Dermis blood vessel endothelial cell (primary cell): Measurements from ENCODE around the gene PGLYRP2. TPM values are rescaled to one million over a fixed set of nuclear protein-coding genes. Genes with fewer than 3 reads are reported as not detected.
A peak's percentile ranks its signal among the peaks of the same experiment; 100 is the strongest.

ENCODE experiments used
- DNase-seq: peaks from one replicate; pipeline ENCODE4 v3.0.0; 2010
- total RNA-seq: library from RNA; depleted of rRNA; stranded (reverse); fragments of >200 nt; gene quantifications from 2 replicates; pipeline ENCODE4 v1.2.3, GENCODE V29; 2014

The PGLYRP2 gene
- total RNA-seq, 1 donor from 2014 or later = not detected

DNA sequence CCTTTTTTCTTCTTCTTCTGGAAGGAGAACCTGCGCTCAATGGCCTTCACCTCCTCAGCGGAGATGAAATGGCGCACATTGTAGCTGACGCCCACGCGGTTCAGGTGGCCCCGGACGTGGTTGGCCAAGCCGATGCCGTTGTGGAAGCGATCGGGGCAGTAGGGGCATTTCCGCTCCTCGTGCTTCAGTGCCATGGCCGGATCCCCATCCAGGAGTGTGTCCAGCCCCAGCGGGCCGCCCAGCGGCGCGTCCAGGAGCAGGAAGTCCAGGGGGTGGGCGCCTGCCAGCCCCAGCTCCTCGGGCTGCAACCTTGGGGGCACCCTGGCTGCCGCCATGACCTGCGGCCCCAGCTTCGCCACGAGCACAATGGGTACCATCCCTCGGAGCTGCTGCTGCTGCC, 40.7 kb downstream of the PGLYRP2 start:
- no peak for DNase-seq

DNA sequence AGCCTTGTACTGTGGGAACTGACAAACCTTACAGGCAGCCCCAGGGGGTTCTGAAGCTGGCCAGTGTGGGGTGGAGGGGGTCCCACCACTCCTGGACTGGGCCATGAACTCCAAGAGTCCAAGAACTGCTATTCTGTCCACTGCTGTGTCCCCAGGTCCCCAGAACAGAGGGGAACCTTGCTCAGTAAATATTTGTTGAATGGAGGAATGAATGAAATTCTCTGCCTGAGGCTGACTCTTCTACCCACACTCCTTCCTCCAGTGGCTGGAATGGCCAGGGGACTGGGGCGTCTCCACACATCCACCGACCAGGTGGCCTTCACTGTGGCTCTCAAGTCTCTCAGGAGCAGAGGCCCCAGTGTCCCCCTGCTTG, 41.2 kb downstream of the PGLYRP2 start:
- no peak for DNase-seq

DNA sequence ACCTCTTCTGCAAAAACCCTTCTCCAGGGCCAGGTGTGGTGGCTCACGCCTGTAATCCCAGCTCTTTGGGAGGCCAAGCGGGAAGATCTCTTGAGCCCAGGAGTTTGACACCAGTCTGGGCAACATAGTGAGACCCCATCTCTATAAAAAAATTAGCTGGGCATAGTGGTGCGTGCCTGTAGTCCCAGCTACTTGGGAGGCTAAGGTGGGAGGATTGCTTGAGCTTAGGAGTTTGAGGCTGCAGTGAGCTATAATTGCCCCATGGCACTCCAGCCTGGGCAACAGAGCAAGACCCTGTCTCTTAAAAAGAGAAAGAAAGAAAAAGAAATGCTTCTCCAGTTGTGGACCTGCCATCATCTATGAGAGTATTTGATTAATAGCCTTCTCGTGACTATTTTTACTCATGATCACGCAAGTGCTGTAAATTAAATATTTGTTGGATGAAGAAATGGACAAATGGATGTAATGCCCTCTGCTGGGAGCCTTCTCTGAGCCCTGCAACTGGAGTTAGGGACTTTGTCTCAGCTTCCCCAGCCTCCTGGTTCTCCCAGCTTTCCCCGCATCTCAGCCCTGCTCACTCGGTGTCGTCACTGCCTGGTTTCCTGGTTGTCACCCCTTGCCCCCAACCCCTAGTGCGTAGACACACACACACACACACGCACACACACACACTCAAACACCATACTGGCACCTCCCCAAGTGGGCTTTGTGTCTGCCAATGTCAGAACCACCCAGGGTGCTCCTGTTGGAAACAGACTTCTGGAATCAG, 41.8 kb downstream of the PGLYRP2 start:
- DNase-seq = no peak

DNA sequence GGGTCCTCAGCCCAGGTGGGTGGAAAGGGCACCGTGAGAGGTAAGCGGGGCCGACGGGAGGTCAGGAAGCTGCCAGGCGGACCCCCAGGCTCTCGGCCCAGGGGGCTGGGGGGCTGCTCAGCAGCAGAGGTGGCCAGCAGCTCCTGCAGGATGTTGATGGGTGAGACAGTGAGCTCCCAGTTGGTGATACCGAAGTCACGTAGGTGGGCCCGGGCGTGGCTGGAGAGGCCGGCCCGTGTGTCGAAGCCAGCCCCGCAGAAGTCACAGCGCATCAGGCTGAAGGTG, 42.5 kb downstream of the PGLYRP2 start:
- no peak for DNase-seq

DNA sequence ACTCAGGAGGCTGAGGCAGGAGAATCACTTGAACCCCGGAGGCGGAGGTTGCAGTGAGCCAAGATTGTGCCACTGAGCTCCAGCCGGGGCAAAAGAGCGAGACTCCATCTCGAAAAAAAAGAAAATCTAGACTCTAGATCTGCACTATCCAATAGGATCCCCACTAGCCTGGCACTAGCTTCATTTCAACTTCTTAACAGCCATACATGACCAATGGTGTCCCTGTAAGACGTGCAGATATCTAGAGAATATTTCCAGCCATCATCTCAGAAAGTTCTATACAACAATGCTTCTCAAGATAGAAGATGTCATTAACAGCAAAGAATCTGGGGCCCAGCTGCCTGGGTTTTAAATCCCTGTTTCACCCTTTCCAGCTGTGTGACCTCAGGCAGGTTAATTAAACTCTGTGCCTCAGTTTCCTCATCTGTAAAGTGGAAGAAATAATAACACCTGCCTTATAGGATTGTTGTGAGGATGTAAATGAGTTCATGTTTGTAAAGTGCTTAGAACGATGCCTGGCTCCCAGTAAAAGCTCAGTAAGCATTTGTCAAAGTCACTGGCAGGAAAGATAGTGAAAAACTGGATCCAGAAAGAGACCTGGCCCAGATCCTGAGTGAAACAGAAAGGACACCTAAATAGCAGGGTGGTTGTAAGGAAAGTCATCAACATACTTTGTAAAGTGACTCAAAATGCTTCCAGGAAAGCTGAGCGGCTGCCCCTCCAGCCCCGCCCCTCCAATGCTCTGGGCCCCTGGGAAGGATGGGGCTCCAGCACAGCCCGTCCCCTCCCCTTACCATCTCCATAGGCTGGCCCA, 43.1 kb downstream of the PGLYRP2 start:
- no peak for DNase-seq

DNA sequence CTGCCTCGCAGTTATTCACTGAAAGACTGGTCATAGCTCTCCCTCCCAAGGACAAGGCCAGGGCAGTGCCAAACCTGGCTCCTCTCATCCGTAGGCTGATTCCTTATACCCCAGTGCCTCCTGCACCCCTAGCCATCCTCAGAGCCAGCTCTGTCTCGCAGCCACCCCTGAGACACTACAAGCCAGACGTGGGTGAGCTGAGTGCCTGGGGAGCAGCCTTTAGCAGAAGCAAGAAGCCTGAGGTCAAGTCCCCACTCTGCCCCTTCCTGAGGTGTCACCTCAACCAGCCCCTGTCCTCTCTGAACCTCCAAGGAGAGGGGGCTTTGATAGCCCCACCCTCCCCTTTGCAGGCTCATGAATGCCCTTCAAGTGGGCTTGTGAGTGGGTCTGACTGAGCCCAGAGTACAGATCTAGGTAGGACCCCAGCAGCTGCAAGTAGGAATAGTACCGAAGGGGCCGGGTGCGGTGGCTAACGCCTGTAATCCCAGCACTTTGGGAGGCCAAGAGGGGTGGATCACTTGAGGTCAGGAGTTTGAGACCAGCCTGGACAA, 45.7 kb downstream of the PGLYRP2 start:
- DNase-seq = no peak

DNA sequence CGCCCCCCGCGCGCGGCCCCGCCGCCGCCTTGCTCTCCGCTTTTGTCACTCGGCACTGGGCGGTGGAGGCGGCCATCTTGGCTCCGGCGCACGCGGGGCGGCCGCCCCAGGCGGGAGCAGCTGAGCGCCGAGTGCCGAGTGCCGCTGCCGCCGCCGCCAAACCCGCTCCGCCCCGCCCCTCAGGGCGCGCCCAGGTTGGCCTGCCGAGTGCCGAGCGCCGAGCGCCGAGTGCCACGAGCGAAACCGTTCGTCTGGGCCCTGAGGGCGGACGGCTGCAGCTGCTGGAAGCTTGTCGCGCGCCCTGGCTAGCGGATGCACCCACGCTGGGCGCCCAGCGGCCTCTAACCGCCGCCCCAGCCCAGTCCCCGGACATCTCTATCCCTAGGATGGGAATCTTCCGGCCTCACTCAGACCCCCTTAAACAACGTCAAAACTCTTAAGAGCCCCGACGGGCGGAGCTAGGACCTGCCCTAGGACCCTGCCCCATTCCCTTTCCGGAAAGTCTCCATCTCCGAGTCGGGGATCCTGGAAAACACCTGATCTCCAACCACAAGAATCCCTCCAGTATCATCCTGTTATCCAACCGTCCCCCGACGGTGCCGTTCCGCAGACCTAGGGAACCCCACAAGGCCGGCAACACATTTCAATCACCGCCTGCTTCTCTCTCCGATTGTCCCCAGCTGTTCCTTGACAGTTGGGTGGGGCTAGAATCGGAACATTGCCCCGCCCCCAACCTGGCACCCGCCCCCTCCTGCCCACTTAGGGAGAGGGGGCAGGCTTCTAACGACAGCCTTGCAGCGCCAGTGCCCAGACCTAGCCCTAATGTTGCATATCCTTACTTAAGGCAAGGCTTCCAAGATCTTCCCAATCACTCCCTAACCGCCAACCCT, 46.4 kb downstream of the PGLYRP2 start:
- DNase-seq = peak; percentile 94

DNA sequence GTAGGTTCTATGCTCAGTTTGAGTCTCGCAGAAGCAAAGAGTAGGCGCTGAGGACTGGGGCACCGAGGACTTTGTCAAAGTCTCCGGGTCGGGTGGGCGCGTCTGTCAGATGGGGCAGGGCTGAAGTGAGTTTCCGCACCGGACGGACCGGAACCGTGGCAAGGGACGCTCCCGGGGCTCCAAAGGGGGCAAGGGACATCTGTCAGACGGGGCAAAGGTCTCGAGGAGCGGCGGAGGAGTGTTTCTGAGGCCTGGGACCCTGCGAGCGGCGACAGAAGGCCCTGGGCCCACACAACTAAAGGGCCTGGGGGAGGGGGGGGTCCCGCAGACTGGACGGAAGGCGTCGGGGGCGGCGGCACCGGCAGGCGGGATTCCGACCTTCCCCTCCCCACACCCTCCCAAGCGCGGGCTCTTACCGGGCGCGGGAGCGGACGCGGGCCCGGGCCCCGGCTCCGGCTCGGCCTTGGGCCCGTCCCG, 47.2 kb downstream of the PGLYRP2 start:
- DNase-seq = peak; percentile 26

DNA sequence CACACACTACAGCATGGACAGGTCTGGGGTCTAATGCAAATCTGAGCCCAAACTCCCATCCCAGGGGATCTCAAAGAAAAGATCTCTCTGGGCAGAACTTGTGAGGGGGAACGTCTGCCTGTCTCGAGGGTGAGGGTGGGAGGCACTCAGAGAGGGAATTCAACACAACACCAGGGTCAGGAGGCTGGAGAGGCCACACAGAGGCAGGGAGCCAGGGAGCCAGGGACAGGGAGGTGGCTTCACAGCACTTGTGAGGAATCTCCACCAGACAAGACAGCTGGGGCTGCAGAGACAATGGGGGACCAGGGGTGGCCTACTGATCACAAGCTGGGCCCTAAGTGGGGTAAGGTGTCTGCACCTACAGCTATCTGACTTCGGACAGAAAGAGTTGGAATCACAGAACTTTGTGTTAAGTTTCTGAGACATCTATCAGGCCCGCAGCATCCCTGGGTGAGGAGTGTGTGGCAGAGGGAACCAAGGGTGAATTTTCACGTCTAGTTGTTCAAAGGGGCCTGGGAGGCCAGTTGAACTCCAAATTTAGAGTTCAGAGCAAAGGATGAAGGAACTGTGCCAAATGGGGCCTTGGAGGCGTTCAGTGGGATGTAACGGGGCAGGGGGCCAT, 47.8 kb downstream of the PGLYRP2 start:
- no peak for DNase-seq

DNA sequence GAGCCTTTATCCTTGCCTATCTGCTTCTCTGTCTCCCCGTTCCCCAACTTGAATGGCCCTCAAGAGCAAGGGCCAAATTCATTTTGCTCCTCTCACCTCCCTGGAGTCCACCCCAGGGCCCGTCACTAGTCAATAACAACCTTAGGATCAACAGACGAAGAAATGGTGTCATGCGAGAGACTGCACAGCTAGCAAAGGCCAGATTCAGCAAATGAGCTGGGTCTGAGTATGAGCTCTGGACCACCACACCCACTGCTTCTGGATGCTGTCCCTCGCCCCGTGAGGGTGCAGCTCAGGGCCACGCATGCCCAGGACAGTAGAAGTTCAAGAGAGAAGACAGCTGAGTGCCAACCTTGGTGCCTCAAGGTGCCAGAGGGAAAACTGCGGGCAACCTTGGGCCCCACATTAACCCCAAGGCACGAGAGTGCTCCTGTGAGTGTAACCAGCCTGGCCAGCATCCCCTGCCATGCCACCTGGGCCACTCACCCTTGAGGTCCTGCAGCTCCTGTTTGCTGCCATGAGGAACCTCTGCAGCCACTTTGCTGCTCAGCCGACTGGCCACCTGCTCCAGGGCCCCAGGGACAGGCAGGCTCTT, 48.7 kb downstream of the PGLYRP2 start:
- no peak for DNase-seq

DNA sequence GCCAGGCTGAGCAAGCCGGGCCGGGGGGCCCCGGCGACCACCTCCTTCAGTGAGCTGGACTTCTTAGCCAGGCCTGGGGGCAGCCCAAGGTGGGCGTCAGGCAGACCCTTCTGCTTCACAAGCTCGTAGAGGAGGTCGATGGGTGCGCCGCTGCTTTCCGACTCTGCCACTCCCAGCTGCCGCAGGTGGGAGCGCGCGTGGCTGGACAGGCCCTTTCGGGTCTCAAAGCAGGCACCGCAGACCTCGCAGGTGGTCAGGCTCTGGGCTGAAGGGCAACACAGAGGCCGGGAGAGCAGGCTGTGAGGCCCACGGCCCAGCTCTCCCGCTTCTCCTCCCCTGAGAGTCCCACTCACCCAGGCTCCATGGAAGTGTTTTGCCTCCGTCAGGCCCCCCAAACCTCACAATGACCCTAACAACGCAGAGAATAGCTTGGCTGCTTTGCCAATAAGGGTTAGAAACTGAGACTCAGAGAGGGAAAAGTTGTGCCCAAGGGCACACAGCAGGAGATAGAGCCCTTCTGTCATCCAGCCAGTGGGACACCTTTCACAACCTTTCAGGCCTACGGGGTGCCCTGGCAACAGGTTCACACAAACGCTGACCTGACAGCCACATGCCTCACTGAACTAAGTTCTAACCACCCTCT, 49.4 kb downstream of the PGLYRP2 start:
- DNase-seq = no peak

DNA sequence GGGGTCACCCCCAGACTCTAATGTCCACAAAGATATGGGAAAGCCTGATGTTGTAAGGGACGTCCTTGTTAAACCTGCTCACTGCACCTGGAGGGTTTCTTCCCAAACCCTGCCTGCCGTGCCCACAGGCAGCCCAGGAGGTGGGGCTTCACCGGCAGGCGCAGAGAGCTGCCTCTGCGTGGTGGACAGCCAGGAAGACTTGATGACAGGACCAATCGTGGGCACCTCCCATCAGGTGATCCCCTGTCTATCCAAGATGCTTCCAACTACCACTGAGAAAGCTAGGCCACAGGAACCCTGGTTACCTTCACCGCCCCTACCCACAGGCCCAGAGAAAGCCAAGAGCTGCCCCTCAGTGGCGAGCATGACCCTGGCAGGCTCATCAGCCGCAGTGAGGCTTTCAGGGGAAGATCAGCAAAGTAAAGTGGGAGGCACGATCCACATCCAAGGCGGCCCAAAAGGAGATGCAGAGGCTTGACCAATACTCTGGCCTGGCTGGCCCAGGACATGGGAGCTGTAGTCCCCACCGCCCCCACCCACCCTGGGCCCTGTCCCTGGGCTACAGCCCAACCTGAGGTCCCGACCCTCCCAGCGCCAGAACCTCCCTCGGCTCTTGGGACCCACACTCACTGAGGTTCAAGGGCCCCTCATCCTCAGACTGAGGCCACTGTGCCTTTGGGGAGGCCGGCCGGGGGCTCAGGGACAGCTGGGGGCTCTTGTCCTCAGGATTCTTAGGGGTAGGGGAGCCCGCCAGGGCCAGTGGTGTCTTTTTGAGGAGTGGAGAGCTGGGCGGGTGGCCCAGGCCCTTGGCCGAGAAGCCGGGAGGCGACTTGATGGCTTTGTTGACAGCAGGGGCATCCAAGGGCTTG, 50.1 kb downstream of the PGLYRP2 start:
- no peak for DNase-seq

DNA sequence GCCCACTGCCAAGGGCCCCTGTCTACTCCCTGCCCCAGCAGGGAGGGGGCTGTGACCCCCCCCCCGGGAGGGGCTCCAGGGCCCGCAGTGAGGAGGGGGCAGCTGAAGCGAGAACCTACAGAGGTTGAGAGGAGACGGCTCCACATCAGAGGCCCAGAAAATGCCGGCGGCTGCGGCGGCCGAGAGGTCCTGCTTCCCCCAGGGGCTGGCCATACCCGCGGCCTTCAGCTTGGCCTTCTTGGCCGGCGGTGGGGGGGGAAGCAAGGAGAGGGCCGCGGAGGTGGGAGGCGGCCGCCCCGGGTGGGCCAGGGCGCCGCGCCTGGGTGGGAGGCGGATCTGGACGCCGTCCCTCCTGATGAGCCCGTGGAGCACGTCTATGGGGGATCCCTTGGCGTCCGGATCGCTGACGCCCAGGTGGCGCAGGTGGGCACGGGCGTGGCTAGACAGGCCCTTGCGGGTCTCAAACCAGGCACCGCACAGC, 51.3 kb downstream of the PGLYRP2 start:
- no peak for DNase-seq

DNA sequence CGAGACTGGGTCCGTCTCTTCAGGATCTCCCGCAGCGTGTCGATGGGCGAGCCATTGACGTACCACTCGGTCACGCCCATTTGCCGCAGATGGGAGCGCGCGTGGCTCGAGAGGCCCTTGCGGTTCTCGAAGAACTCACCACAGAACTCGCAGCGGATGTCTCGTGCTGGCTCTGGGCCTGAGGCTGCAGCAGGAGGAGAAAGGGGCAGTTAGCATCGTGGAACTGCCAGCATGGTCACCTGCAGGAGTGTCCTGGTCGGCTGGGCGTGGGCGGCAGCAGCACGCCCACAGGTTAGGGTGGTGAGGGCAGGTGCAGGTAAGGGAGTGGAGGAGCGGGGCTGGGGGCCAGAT, 52.0 kb downstream of the PGLYRP2 start:
- no peak for DNase-seq

DNA sequence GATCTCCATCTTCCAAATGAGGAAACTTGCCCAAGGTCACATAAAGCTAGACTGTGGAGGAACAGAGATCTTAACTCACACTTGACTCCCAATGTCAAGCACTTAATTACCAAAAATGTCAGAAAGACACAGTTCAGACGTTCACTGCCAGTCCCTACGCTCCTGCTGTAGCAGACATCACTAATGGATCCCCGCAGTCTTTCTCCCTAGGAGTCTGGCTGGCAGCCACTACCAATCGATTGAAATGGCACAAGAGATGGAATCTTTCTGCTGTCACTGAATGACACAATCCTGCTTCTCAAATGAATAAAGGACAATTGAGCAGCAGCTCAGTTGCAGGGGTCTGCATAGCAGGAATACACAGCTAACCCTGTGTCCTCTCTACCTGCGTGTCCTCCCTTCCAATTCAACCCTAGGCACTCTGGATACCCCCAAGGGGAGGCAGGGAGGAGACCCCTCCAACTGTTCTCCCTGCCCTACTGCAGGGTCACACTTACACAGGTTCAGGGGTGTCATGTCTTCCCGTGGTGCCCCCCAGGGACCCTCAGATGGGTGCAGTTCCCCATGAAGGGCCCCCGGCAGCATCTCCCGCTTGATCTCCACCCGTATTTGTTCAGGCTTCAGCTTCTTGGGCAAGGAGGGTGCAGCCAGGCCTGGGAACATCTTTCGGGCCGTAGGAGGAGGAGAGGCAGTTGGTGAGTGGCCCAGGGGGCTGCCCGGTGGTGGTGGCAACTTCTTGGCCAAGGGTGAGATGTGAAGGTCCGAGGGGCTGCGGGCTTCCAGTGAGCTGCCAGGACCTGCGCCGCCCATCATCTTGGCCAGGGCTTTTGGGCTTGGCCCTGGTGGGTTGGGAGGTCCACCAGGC, 52.6 kb downstream of the PGLYRP2 start:
- DNase-seq = peak; percentile 18

DNA sequence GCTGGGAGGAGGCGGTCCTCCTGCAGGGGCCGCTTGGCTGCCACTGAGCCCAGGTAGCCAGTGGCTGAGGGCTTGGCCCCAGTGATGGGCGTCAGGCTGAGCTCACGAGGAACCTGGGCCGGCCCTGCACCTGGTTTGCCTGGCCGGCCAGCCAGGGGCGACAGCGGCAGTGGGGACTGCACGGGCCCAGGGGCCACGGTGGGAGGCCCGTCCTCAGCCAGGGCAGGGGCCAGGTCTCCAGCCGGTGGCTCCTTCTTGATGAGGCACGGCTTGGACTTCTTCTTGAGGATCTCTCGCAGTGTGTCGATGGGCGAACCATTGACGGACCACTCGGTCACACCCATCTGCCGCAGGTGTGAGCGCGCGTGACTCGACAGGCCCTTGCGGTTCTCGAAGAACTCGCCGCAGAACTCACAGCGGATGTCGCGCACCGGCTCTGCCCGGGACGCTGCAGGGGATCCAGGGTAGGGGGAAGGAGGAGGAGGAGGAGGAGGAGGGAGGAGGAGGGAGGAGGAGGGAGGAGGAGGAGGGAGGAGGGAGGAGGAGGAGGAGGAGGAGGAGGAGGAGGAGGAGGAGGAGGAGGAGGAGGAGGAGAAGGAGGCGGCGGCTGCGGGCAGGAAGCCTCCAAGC, 53.9 kb downstream of the PGLYRP2 start:
- no peak for DNase-seq

DNA sequence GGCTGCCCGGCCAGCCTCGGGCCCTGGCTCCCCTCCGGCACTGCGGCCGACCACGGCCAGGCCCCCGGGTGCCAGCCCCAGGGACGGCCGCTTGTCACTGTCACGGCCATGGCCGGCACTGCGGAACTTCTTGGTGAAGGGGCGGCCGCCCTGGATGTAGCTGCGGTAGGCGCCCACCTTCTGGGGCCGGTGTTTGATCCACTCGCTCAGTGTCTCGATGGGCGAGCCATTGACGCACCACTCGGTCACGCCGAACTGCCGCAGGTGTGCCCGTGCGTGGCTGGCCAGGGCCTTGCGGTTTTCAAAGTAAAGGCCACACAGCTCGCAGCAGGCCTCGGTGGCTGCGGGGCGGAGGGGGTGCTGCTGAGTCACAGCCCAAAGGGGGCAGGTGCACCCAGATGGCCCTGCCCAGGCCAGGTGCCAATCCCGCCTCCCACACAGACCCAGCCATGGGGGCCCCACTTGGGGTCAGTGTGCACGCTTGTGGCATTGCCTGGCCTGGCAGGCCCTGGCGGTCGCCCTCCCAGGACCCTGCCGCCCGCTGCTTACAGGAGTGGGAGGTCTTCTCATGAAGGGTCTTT, 54.5 kb downstream of the PGLYRP2 start:
- DNase-seq = no peak

DNA sequence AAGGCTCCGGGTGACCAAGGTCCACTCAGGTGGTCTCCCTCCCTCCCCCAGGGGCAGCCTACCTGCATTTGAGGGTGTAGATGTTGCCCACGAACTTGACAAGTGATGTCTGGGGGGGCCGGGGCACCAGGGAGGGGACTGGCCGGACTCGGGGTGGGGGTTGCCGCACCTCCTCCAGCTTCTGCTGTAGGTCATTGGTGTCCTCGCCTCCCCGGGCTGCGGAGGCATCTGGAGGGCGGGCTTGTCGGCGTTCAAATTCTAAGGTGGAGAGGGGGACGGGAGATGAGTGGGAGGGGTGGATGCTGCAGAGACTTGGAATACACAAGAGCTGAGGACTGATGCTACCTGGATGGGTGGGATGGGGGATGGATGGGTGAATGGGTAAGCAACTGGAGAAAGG, 55.2 kb downstream of the PGLYRP2 start:
- no peak for DNase-seq

DNA sequence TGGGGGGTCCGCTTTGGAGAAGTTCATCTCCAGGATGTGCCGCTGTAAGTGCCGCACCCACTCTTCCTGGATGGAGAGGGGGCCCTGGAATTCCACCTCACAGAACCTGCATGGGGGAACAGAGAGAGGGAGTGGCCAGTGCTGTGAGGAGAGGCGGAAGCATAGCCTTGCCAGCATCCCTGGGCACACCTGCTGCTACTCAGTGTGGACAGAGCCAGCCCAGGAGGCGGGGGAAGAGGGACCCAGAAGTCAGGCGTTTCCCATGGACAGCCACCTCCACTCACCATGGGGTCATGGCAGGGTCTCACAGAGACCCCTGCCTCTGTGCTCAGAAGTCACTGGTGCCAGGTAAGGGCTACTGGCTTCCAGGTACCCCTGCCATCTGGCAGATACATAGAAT, 56.2 kb downstream of the PGLYRP2 start:
- no peak for DNase-seq
